ENCODE results near the gene OR51B5.
"Not testable (repeated sequence)": the region's sequence is repeated elsewhere in the genome, so short reads cannot be mapped to it uniquely, and the experiment has no call there.

Gene OR51B5

GRCh38 chr11:5324197-5324596 lies 19.1 kb downstream of the OR51B5 start, which contains the start of gene OR51B2:
Gene OR51B2, minus strand, starts transcription at chr11:5324297. Its CDS starts 0 bp downstream, at chr11:5324297.
- DNase-seq = no peak

DNA sequence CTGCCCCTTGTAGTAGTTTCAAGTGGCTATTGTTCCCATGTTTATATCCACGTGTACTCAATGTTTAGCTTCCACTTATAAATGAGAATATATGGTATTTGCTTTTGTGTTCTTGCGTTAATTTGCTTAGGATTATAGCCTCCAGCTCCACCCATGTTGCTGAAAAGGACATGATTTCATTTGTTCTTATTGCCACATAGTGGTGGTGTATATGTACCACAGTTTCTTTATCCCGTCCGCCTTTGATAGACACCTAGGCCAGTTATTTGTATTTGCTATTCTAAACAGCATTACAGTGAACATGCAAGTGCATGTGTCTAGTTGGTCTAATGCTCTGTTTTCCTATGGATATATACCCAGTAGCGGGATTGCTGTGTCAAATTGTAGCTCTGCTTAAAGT lies 26.0 kb downstream of the OR51B5 start:
- no peak for DNase-seq

- not testable (repeated sequence) for DNase-seq
Observed at GRCh38 chr11:5313326-5314023, 29.8 kb downstream of the OR51B5 start.

GRCh38 chr11:5310423-5310822 lies 32.9 kb downstream of the OR51B5 start:
- no peak for DNase-seq

DNA sequence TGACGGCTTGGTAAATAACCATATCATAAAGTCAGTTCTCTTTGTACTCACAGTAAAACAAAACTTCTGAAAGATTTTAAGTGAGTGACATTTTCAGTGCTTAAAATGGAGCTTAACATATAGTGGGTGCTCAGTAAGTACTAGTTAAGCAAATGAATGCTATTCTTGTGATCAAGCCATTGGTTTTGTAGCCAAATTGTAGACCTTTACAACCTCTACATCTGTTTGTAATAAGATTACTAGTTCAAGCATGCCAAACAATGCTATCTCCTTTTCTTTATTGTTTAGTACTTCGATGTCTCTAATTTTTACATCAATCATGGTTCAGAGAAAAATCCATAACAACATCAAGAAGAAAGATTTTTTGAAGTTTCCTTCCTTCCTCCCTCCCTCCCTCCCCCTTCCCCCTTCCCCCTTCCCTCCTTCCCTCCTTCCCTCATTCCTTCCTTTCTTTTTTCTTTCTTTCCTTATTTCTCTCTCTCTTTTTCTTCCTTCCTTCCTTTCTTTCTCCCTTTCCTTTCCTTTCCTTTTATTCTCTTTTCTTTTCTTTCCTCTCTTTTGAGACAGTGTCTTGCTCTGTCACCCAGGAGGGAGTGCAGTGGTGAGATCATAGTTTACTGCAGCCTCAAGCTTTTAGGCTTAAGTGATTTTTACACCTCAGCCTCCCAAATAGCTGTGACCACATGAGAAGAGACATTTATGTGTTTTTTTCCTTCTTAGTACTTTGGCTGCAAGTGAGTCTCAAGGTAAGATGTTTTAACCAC lies 35.9 kb downstream of the OR51B5 start:
- DNase-seq = no peak

DNA sequence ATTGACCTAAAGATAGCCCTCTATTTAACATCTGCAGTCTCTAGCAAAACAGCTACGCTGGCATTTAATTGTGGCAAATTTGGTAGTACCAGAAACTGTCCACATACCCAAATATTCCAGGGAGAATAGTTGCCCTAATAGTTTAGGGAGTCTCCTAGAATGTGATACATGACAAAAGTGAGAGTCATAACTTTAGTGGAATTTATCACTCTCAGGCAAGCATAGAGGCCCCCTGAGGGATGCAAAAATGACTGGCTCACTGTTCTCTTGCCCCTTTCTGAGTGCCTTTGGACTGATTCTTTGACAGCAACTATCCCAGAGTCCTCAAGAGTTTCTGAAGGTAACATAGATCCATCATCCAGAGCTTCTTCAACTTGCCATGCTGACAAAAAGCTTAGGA lies 39.3 kb downstream of the OR51B5 start:
- DNase-seq = no peak

DNA sequence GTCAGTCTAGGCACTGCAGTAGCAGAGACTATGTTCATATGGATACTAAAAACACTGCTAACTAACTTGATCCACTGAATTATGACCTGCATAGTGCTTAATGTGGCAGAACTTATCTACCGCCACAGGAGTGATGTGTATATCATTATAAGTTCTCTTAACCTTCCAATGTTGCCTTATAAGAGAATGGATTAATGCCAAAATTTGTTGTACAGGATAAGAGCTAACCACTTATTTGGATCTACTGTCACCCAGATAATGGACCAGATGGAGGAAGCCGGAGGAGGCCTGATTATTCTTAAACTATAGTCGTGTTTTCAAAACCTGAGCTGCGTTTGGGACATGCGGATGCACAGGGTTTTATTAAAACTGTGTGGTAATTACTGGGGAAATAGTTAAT lies 39.7 kb downstream of the OR51B5 start:
- no peak for DNase-seq

DNA sequence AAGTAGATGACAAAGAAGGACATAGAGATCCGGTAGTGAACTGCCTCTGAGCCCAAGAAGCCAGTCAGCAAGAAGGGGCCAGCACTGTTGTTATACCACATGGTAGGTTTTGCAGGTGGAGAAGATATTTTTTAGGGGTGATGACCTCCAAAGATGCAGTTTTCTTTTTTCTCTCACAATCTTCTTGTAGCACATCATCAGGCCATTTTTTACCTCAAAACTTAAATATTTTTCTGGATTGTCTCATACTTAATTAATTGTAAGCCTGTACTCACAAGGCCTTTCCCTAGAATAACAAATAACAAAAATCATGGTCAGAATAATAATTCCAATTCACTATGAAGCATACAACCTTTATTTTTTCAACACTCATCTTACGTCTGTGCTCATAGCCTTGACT lies 41.5 kb downstream of the OR51B5 start, which contains the start of gene OR51B4:
Gene OR51B4, minus strand, starts transcription at position 101 of the 400 bp plus-strand sequence. Its CDS starts 0 bp downstream, at position 101.
- no peak for DNase-seq

DNA sequence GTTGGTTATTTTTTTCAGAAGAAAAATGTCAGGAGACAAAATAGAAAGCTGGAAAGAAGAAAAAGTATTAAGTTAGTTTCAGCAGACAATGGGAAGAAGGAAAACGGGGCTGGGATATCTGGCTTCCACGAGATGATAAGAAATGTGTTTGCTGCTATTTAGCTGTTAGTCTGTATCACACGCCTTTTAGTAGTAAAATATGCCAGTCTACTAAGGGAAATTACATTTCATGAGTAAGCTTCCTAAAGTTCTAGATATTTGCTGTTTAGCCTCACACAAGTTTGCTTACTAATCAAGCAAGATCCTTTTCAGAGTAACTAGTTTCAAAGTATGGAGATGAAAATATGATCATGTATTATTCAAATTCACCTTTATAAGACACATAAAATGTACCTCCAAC lies 43.1 kb downstream of the OR51B5 start:
- DNase-seq = no peak

DNA sequence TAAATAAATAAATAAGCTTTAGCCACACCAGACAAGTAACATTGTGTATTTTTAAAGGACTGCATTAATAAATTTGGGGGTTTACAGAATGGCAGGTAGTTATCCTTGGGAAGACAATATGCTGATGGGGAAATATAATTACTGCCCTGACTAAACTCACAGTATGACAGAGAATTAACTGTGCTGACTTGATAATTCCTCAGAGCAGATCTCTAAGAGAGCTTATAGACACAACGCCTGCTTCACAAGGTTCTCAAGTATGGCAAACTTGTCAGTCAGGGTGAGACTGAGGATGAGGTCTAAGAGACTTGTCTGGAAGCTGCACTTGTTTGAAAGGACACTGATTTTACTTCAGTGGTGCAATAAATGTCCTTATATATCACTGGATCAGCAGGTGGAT lies 44.9 kb downstream of the OR51B5 start:
- no peak for DNase-seq

DNA sequence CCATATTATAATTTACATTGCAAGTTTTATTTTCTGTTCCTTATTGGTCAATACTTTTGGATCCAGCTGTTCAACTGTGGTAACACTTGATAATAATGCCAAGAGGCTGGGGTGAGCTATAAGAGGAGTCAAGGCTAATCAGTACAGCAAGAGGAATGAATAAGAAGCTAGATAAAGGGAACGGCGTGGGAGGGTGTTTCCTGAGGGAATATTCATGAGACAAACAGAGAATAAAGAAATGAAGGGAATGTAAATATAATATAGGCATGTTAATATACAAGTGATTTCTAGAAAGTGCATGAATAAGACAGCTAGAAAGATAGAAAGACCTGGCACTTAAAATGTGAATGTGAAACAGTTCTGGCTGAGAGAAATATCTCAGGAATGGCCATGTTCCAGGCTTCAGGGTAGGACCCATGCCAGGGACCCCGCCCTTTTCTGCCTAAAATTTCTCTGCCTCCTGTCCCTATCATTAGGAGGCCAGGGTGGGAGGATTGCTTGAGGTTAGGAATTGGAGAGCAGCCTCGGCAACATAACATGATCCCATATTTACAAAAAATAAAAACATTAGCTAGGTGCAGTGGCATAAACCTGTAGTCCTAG lies 45.5 kb downstream of the OR51B5 start:
- DNase-seq = no peak

DNA sequence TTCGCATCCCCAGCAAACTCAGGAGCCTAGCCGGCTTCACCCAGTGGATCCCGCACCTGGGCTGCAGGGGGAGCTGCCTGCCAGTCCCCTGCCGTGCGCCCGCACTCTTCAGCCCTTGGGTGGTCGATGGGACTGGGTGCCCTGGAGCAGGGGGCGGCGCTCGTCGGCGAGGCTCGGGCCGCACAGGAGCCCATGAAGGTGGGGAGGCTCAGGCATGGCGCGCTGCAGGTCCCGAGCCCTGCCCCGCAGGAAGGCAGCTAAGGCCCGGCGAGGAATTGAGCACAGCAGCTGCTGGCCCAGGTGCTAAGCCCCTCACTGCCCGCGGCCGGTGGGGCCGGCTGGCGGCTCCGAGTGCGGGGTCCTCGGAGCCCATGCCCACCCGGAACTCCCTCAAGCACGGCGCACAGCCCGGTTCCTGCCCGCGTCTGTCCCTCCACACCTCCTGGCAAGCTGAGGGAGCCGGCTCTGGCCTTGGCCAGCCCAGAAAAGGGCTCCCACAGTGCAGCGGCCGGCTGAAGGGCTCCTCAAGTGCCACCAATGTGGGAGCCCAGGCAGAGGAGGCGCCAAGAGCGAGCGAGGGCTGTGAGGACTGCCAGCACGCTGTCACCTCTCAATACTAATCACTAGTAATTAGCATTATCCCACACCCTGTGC lies 48.9 kb downstream of the OR51B5 start:
- DNase-seq = not testable (repeated sequence)

GRCh38 chr11:5293028-5293427 lies 50.3 kb downstream of the OR51B5 start:
- DNase-seq = no peak

Data from SW 1271 (cell line).